Activated naive CD4-positive, alpha-beta T cell (primary cell): ENCODE measurements around the gene ITPR1.
A peak's percentile ranks its signal among the peaks of the same experiment; 100 is the strongest.

Experiments
- DNase-seq, 4 experiments: peaks; one replicate each; lab custom pipeline; 2025; lab: John Stamatoyannopoulos, UW

ITPR1 gene

DNA sequence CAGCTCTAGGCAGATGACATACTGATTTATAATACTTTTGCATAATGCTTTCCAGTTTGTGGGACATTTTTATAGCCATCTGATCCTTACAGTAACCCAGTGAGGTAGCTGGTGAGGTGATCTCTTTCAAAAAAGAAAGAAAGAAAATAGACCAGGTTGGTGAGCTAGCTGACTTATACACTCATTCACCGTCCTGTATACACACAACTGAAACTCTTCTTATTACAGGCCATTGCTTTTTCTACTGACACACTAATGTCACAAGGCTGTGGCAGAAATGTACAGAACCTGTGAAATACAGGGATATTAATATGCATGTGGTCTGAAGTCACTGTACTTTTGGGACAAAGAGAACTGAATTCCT lies 335.9 kb downstream of the ITPR1 start:
- DNase-seq = no peak

DNA sequence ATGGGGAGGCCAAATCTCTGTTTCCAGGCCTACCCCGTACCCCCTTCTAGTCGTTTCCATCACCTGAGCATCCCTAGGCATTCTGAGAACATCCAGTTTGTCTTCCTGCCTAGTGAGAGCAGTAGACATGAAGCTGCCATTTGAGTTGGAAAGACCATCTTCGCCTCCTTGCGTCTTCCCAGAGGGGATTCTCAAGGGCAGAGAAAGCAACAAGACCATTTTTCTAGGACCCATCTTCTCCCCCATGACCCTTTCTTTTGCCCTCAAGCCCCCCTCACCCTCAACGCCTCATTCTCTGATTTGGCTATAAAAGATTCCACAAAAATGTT lies 337.4 kb downstream of the ITPR1 start:
- no peak for DNase-seq

DNA sequence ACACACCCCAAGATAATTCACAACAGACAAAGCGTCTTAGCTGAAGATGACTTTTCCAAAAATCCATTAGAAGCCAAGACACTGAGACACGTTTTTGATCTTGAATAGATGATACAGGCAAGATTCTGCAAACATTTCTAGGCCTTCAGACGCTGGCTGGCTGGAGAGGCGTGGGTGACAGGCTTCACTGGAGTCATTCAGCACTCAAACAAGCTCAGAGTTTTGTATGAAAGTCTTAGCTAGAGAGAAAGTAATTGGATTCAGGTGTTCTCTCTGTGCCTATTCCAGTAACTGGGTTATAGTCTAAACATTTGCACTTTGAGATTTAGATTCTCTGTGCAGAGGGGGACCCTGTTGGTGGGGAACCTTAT lies 338.4 kb downstream of the ITPR1 start:
- peak in 1 of 4 experiments; percentile 5 for DNase-seq

DNA sequence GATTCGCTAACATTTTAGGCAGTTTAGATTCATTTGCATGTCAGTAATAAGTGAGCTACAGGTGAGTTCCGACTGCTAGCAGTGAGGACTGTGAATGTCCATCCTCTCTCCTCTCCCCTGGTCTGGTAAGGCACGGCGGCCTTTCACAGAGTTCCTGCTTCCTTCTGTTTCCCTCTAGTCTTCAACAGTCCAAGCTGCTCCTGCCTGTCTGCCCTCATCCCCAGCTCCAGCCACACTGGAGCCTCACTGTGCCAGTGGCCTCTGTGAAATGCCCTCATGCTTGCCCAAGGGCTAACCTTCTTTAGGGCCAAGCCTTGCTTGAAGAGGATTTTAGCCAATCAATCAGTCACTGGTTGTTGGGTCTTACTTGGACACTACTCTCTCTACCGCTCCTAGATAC lies 340.3 kb downstream of the ITPR1 start:
- DNase-seq = no peak

DNA sequence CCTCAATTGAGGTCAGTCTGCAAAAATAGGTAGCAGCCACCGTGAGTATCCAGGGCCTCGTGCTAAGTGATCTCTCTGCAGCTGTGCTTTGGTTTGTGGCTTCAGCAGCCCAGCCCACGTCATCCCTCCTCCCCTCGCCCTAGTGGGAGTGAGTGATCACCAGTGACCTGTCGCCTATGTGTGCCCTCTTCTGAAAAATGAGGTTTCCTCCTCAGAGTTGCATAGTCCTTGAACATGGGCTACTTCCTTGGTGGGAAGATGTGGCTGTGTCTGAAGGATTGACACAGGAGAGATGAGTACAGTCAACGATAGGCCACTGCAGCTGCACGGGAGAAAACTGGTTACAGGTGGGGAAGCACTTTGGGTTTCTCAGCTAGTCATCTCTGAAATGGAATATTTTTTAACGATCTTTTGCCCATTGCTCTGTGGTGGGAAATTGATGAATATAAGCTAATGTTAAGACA lies 341.3 kb downstream of the ITPR1 start:
- peak in 3 of 4 experiments; percentile 9 to 22 (median 15) for DNase-seq

DNA sequence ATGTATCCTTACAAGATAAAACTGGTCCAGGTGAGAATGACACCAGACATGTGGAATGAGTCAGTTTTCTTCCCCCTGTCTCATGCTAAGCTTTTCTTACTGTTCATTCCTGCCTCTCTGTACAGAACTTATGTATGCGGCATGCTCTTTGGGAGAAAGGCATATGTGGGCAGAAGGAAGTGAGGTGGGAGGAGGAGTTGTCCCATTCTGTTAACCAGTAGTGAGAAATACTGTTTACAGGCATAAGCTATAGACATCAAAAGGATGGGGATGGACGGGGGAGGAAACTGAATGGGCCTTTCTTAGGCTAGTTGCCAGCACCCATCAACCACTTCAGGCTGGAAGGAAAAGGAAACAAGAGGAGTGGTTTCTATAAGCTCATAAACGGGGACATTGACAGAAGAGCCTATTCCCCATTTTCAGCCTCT lies 342.5 kb downstream of the ITPR1 start:
- no peak for DNase-seq

DNA sequence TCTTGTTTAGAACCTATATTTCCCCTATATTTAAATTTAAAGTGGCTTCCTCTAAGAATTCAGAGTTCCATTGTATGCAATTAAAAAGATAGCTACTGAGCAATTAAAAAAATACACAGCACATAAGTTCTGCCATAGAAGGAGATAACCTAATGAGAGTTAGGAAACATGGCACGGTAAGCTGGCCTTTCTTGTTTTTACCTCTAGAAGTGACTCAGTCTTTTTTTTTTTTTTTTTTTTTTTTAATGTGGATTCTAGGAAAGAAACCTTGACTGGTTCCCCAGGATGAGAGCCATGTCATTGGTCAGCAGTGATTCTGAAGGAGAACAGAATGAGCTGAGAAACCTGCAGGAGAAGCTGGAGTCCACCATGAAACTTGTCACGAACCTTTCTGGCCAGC lies 343.4 kb downstream of the ITPR1 start:
- DNase-seq = no peak

DNA sequence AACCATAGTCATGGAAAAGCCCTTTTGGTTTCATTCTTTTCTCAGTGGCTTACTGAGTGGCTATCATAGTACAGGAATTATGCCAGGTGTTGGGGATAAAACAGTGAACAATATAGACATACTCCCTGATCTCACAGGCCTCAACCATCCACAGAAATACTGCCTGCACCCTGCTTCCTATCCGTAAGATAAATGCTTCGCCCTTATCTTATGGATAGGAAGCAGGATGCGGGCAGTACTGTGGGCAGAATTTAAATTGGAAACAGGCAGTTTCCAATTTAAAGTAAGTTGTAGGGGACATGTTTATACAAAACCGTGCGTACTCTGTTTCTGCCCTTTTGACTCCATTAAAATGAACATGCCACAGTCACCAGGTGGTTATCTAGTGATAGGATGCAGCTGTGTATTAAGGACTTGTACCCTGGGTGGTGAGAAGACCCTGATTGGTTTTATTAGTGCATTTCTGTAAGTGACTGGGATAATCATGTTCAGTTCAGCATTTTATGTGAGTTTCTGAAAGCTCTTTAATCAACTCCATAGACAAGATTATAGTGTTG lies 344.3 kb downstream of the ITPR1 start:
- no peak for DNase-seq

DNA sequence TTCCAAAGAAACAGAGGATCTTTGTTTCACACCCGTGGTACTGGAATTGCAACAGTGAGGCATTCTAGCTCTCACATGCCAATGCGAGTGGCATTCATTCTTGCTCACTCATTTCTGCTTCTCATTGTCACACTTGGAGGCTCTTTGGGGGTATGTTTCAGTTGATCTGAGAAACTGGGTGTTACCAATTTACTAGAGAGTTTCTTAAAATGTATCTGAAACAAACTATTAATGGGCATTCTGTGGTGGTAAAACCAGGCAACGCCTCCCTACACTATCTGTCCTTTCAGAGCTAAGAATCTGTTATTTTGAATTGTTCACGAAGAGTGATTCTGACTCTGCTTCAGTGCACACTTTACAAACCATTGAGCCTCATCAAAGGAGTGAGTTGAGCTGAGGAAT lies 345.5 kb downstream of the ITPR1 start:
- no peak for DNase-seq

DNA sequence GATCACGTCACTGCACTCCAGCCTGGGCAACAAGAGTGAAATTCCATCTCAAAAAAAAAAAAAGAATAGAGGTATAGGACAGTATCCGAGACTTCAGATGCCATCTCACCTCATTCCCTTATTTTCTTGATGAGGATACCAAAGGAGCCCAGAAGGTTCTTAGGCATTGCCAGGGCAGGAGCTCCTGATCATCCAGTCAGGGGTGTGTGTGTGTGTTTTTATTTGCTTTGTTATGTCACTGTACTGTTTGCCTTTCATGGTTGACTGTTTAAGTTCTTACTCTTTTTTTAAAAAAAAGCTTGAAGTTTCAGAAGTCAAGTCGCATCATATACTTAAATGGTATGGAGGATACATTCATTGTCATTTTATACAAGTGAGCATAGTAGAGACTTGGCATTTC lies 346.1 kb downstream of the ITPR1 start:
- no peak for DNase-seq

DNA sequence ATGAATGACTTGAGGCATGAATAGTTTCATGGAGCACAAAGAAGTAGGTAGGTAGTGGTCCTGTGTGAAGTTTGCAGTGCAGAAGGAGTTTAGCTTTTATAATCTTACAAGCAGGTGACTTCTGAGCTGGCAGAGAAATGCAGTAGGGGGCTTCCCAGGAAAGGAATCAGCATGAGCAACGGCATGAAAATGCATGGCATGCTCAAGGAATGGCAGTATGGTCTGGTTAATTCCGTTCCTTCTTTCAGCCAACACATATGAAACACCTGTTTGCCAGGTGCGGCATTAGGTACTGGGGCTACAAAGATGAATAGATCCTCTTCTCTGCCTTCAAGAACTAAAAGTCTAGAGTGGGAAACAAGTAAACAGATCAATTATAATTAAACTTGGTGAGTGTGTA lies 348.1 kb downstream of the ITPR1 start:
- DNase-seq = no peak

DNA sequence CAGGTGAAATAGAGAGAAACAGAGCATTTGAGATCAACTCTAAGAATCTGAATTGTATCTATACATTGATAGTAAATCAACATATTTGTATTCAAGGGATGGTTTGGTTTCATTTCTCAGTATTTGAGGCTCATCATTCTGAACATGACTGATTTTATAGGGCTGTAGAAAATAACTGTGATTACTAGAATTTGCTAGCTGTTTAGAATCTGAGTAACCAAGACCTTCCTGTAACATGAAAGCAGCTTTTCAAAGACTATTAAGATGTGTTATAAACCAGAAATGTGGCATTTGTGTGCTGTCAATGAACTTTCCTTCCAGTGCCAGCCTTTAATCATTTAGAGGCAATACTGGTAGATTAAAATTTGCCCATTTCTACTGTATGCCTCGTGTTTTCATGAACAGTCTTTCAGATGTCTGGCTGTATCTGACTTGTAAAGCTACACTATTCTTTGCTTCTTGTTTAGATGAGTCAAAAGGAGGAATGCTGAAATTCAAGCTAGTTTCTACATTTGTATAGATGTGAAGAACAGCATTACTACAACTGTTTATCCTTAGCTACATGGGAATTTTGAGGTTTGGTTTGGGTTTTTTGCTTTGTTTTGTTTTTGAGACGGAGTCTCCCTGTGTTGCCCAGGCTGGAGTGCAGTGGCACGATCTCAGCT lies 348.8 kb downstream of the ITPR1 start:
- no peak for DNase-seq

DNA sequence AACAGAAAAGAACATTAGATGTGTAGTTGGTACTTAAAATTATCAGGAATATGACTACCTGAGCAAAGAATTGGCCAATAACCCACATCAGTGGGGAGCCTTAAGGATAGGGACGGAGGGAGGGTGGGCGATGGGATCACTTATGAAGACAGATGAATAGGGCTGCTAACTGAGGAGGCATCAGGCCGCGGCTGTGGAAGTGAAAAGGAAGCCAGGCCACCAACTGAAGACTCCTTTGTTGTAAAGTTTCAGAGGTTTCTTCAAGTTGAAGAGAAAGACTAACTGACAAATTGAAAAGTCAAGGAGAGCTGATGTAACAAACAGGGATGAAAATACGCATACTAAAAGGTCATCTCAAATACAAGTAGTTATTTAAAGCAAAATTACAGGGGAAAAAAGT lies 350.5 kb downstream of the ITPR1 start:
- no peak for DNase-seq

DNA sequence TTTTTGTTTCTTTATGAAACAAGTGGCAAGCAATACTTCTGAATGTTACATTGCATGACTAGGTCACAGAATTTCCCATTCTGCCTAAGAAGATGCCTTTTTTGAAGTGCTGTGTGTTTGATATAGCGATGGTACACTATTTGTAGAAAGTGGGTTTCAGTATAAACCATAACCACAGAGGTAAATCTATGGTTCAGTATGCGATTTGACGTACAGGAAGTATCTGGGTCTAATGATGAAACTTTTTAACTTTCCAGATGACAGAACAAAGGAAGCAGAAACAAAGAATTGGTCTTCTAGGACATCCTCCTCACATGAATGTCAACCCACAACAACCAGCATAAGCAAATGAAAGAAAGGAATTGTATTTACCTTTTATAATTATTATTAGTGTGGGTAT lies 352.7 kb downstream of the ITPR1 start:
- no peak for DNase-seq

DNA sequence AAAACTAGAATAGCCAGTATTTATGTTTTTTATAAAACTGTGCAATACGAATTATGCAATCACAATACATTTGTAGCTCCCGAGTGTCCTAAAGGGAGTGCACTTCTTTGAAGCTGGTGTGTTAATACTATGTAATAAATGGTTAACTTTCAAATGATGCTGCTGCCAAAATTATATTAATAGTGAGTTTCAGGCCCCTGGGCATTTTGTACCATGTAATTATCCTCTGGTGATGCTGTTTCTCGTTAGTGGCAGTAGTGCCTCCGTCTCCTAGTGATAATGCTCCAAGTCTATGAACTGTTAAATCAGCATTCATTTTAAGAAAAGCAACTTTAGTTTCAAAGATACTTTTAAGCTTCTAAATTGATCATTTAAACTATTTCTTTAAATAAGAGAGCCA lies 353.4 kb downstream of the ITPR1 start:
- no peak for DNase-seq

DNA sequence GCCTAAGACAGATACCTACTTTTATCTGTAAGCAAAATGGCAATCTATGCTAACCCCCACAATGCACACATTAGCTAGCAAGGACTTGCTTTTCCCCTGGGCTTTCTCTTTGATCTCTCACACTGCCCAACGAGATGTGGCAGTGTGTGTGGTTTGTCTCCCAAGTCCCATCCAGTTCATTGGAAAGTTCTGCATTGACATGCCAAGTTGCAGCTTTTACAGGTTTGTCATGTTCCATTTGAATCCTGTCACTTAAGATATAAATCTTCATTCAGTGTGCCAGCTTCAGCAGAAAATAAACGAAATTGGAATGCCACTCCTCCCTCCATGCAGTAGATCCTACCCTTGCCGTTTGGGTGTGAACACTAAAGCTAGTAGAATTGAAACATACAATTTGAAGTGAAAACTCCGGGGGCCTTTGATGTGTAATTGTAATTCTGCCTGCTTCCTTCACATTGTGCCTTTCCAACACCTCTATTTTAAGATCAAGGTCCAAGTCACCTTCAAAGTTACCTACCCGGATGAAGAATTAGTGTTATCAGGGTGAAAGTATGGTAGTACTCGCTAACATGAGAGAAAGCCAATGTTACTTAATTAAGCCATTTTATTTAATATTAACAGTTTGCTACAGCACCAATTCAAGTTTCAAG lies 355.2 kb downstream of the ITPR1 start:
- no peak for DNase-seq

DNA sequence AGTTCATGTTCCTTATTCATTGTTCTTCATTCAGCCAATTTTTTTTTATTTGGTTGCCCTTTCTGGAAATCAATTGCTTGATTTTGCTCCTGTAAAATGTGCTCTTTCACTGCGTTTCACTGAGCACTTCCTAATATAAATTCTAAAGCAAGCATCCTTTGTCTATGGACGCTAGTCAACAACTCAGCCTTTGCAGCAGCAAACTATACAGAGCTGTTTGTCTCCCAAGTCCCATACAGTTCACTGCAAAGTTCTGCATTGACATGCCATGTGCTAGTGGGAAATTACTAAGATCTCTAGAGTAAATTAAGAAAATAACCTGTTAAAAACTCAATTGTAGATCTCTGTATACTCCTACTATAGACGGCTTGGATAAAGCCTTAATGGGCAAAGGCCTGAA lies 356.0 kb downstream of the ITPR1 start:
- DNase-seq = no peak

DNA sequence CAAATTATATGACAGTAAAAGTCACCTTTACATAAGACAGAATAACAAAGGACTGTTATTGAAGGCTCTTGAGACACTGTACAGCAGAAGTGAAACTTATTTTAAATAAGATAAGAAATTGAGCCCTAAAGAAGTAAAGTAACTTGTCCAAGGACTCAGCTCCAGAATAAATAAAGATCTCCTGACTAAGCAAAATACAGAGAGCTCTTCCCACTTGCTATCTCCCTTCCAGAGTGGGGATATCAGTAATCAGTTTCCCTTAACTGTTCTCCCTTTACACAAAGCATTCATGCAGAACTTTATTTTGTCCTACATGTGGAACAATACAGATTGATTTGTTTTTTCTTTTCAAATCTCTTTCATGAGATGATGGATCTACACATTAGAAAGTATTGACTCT lies 356.6 kb downstream of the ITPR1 start:
- no peak for DNase-seq

DNA sequence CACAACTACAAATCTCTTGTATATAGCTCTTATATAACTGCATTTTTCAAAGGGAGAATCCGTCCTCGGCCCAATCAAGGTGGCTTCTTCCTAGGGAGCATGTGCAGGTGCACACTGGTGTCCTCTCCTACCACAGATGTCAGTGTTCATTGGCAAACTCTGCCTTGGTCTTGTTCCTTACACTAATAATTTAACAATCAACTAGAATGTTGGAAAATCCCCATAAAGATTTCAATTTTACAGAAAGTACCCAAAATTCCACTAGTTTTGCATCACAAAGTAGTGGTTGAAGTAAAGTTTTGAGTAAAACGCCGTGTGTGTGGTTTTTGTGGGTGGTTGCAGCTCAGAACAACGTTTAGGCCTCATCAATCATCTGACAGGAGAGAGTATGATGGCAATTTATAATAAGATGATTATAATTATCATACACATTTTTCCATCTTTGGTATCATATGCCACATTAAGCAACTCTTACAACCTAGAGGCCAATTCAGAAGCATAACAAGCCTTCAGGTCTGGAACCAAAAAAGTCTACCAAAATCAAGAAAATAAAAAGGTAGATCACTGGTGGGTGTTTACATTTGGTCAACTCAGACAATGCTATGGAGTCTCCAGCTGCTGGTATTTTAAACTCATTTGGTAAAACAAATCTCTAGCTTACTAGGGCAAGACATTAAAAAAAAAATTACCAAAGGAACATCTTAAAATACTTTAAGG lies 357.2 kb downstream of the ITPR1 start:
- no peak for DNase-seq

DNA sequence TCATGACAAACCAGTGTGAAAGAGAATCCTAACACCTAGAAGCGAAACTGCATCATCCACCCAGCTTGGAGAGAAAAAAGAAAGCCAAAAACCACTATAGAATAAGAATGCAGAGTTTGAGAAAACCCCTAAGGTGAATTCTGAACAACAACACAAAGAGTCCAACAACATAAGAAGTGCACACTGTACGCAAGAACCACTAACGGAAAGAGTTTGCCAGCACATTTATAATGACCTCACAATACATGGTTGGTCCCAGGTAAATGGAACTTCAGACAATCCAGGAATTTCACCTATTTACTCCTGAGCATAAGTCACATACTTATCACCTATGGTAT lies 357.7 kb downstream of the ITPR1 start:
- no peak for DNase-seq

DNA sequence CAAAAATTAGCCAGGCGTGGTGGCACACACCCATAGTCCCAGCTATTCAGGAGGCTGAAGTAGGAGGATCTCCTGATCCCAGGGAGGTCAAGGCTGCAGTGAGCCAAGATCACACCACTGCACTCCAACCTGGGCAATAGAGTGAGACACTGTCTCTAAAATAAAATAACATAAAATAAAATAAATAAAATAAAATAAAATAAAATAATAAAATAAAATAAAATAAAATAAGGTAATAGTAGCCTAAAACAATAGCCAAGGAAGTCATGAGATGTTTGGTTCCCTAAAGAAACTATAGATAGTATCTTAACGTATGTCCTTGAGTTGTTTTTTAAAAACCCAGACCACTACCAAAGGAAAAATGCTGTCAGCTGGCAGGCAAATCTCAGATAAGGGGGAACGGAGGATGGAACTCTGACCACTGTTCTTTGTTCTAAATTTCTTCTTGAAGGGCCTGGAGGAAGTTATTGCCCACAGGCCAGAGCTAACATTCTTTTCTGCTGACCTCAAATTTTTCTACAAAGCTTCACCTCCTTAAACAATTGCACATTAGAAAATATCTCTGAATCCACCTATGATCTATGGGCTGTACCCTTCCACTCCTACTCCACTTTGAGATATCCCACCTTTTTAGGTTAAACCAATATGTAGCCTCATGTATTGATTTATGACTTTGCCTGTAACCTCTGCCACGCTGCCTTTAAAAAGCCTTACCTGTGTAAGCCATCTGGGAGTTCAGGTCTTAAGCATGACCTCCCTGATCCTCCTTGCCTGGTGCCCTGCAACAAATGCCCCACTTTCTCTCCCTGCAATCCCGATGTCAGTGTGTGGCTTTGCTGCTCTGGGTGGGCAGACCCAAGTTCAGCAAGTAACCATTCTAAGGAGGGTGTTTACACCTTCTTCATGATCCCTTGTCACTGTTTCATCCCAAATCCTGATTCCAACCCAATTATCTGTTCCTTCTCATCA lies 359.9 kb downstream of the ITPR1 start:
- DNase-seq = no peak

DNA sequence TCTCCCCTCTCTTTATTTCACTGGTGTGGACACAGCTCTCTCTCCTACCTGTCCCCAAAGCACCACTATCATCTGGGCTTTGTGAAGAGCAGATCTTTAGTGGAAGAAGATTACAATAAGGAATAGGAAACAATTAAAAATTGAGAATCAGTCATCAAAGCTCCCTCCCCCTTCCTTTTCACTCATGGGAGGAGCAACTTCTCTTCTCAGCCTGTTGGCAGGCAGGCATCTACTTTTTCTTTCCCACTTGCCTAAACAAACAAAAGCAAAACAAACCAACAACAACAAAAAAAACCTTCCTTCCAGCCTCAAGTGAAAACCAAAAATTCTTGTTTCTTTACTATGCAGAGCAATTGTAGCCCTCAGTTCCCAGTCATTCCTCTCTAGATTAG lies 360.6 kb downstream of the ITPR1 start:
- no peak for DNase-seq
